ENCODE results near the gene PMF1.
A peak's percentile ranks its signal among the peaks of the same experiment; 100 is the strongest.
"Not testable (repeated sequence)": the region's sequence is repeated elsewhere in the genome, so short reads cannot be mapped to it uniquely, and the experiment has no call there.

The PMF1 gene

GRCh38 chr1:156212833-156213643 is at the start of gene PMF1:
Gene PMF1, plus strand, starts transcription at chr1:156213007. Its CDS starts 9 bp downstream, at chr1:156213016.
- peak; percentile 92 for DNase-seq (ENCODE audit: low read depth)

- DNase-seq (ENCODE audit: low read depth) = no peak
Observed at GRCh38 chr1:156163712-156164111, 49.1 kb upstream of the PMF1 start.

- DNase-seq (ENCODE audit: low read depth) = no peak
Observed at GRCh38 chr1:156164125-156164831, 48.5 kb upstream of the PMF1 start.

DNA sequence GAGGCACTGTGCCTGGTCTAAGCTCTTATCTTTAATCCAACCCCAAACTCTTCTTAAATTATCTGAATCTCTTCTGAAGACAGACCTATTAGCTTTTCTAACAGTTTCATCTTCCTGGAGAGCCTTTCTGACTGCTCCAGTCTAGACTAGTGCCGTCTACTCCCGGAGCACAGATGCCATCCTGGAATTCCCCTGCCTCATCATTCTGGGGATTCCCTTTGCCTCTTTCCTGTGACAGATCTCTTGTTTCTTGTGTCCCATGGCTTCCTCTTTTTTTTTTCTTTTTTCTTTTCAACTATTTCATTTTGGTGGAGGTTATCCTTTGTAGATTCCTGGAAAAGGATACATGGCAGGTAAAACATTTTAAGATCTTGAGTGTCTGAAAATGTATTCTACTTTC is 47.7 kb upstream of the PMF1 start:
- DNase-seq (ENCODE audit: low read depth) = no peak

GRCh38 chr1:156167536-156167935 is 45.3 kb upstream of the PMF1 start:
- DNase-seq (ENCODE audit: low read depth) = no peak

DNA sequence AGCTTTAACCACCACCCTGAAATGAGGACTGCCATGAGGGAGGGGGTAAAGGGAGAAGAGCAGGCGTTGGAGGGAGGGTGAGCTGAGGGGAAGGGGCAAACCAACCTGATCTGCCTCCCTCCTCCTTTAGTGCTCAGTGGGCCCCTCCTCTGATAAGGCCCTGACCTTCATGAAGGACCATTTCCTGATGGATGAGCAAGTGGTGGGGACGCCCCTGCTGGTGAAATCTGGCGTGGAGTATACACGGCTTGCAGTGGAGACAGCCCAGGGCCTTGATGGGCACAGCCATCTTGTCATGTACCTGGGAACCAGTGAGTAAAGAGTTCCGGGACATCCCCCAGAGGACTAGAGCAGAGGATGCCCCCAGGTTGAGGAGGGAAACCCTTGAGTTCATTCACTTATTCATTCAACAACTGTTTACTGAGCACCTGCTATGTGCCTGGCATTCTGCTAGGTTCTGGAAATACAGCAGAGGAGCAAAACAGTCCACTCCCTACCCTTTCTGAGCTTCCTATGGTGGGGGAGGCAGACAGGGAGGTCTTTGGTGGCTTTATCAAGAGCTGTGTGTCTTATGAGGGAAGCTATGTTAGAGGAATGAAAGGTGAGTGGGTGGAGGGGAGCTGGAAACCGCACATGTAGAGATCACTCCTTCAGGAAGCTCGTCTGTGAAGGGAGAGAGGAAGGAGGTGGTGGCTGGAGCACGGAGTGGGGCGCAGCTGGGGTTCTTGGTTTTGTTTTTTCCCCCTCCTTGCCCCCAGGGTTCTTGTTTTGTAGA is 39.9 kb upstream of the PMF1 start:
- DNase-seq (ENCODE audit: low read depth) = no peak

DNA sequence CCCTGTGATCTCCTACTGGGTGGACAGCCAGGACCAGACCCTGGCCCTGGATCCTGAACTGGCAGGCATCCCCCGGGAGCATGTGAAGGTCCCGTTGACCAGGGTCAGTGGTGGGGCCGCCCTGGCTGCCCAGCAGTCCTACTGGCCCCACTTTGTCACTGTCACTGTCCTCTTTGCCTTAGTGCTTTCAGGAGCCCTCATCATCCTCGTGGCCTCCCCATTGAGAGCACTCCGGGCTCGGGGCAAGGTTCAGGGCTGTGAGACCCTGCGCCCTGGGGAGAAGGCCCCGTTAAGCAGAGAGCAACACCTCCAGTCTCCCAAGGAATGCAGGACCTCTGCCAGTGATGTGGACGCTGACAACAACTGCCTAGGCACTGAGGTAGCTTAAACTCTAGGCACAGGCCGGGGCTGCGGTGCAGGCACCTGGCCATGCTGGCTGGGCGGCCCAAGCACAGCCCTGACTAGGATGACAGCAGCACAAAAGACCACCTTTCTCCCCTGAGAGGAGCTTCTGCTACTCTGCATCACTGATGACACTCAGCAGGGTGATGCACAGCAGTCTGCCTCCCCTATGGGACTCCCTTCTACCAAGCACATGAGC is 36.1 kb upstream of the PMF1 start:
- no peak for DNase-seq (ENCODE audit: low read depth)

DNA sequence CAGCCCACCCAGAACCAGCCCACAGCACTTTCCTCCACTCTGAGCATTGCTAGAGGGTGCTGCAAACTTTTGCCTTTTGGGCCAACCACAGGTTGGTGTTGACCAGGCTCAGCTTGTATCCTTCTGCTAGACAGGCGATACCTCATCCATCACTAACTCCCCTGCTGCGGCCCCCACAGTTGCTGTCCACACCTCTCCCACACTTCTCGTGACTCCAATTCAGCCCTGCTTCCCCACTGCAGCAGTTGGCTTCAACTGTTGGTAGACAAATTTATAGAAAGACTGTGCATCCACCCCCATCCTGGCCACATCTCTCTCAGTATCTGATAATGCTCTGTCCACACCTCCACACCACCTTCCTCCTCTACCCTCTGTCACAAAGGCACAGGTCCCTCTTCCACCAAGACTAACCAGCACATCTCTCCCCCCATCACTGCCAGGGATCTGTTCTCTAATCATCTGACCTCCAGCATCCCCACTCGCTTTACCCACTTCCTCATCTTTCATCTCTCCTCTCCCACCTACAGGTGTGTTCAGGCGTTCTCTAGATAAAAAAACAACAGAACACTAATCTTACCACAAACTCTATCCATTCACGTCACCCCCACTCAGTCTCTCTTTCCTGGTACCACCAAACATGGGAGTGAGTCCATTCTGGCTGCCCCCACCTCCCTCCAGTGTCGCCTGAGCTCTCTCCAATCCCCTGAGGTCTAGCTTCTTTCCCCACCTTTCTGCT is 34.7 kb upstream of the PMF1 start:
- no peak for DNase-seq (ENCODE audit: low read depth)

DNA sequence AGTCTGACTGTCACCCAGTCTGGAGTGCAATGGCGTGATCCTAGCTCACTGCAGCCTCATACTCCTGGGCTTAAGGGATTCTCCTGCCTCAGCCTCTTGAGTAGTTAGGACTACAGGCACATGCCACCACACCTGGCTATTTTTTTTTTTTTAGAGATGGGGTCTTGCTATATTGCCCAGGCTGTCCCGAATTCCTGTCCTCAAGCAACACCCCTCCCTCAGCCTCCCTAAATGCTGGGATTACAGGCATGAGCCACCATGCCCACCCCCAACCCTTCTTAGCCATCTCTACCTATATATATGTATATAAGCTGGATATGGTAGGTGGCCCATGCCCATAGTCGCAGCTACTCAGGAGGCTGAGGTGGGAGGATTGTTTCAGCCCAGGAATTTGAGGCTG is 32.3 kb upstream of the PMF1 start:
- DNase-seq (ENCODE audit: low read depth) = no peak

GRCh38 chr1:156181391-156181924 is 31.3 kb upstream of the PMF1 start:
- DNase-seq (ENCODE audit: low read depth) = not testable (repeated sequence)

- DNase-seq (ENCODE audit: low read depth) = not testable (repeated sequence)
Observed at GRCh38 chr1:156182010-156182779, 30.6 kb upstream of the PMF1 start.

DNA sequence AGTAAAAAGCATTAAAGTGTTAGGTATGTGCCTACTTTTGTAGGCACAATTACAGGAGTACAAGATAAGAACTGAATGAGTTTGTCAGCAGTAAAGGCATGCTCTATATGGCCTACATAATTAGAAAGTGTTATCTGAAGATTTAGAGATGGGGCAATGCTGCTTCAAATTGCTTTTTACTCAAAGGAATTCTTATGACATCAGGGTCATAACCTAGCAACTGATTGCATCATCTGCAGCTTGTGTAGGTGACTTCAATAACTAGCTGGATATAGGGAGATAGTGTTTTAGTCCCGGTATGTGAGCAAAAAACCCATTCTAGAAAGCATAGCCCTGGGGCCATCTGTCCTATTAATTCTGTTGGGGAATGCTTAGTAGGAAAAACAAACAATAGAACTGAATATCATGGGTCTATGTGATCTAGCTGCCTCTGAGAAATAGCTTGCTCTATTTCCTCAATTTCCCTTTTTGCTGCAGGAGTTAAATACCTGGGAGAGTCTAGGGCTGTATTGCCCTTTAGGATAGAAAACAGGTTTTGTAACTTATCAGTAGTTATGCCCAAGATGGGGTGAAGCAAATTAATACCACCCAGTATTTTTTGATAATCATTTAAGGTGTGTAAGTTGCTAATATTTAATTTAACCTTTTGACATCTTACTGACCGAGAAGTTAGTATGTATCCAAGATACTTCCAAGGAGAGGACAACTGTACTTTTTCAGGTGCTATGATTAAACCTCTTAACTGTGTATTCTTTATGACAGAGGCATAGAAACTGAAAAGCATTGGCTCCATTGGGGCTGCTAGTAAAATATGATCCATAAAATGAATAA is 26.2 kb upstream of the PMF1 start:
- not testable (repeated sequence) for DNase-seq (ENCODE audit: low read depth)

DNA sequence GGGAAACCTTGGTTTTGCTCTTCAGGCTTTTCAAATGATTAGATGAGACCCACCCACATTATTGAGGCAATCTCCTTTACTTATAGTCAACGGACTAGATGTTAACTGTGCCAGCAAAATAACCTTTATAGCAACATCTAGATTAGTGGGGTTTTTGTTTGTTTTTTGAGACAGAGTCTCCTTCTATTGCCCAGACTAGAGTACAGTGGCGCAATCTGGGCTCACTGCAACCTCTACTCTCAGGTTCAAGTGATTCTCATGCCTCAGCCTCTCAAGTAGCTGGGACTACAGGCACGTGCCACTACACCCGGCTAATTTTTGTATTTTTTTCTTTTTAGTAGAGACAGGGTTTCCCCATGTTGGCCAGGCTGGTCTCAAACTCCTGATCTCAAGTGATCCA is 22.5 kb upstream of the PMF1 start:
- not testable (repeated sequence) for DNase-seq (ENCODE audit: low read depth)

GRCh38 chr1:156191292-156191964 is 21.4 kb upstream of the PMF1 start:
- DNase-seq (ENCODE audit: low read depth) = no peak

DNA sequence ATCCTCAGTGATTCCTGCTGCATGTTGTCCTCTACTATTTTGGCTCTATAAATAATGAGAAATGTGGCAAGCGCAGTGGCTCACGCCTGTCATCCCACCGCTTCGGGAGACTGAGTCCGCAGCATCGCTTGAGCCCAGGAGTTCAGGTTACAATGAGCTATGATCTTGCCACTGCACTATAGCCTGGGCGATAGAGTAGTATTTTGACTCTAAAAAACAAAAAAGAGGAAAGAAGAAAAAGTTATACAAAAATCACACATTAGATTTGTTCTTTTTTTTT is 19.7 kb upstream of the PMF1 start:
- DNase-seq (ENCODE audit: low read depth) = no peak

- peak; percentile 83 for DNase-seq (ENCODE audit: low read depth)
Observed at GRCh38 chr1:156193488-156194299, 19.1 kb upstream of the PMF1 start, which contains the start of gene SLC25A44. Gene SLC25A44, plus strand, starts transcription at chr1:156194104. Its CDS starts 5,744 bp downstream, at chr1:156199848.

GRCh38 chr1:156194300-156194652 is 18.5 kb upstream of the PMF1 start:
- DNase-seq (ENCODE audit: low read depth) = no peak

DNA sequence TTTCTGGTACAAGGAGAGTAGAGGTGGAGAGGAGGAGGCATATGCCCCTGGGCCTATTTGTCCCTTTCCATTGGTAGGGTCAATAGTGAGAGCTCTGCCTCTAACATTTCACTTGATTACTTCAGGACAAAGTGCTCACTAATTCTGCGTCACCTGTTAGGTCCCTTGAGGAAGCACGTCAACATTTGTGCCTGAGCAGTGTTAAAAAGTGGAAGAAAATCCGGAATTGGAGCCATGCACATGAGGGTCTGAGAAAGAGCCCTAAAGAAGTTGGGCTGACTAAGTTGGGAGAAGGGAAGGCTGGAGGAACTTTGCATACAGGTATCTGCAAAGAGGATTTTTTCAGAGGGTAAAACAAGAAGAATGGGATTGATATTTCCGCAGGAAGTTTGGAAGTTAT is 17.0 kb upstream of the PMF1 start:
- DNase-seq (ENCODE audit: low read depth) = no peak
